Calu3 (cell line): Measurements from ENCODE around the gene SCP2. TPM values are rescaled to one million over a fixed set of nuclear protein-coding genes. Genes with fewer than 3 reads are reported as not detected.

Experiments
- BruUV-seq: library from RNA; stranded (reverse); fragments of 400-500 nt; replicated peaks from 2 replicates; lab custom pipeline; 2021; lab: Mats Ljungman, UMichigan
- CTCF ChIA-PET: fragments of 300-600 bp; sonication (Branson Sonifier 250); formaldehyde crosslinking; loops from one replicate; lab custom pipeline; 2022; ENCODE audit warnings: antibody characterized with exemption; lab: Charles Lee
- DNase-seq: peaks from one replicate; pipeline ENCODE4 v3.0.0; 2022
- H3K27ac Mint-ChIP-seq: one replicate; pipeline ENCODE4 v1.8.0; 2022; ENCODE audit warnings: mixed read lengths; ENCODE audit not compliant: unreplicated experiment
- H3K27me3 Mint-ChIP-seq: one replicate; pipeline ENCODE4 v1.8.0; 2022; ENCODE audit warnings: mixed read lengths; ENCODE audit not compliant: unreplicated experiment
- H3K36me3 Mint-ChIP-seq: one replicate; pipeline ENCODE4 v1.8.0; 2022; ENCODE audit warnings: mild to moderate bottlenecking, moderate library complexity, mixed read lengths; ENCODE audit not compliant: insufficient read depth, unreplicated experiment
- H3K4me1 Mint-ChIP-seq: one replicate; pipeline ENCODE4 v1.8.0; 2022; ENCODE audit warnings: mild to moderate bottlenecking, low read depth, mixed read lengths; ENCODE audit not compliant: unreplicated experiment
- H3K4me3 Mint-ChIP-seq: one replicate; pipeline ENCODE4 v1.8.0; 2022; ENCODE audit warnings: mild to moderate bottlenecking, low read depth, moderate library complexity, mixed read lengths; ENCODE audit not compliant: unreplicated experiment
- H3K9me3 Mint-ChIP-seq: one replicate; pipeline ENCODE4 v1.8.0; 2022; ENCODE audit warnings: low read depth, mixed read lengths; ENCODE audit not compliant: unreplicated experiment
- intact Hi-C: fragments of 100-400 bp; cut with micrococcal nuclease; formaldehyde crosslinking; loops from one replicate; pipeline ENCODE4 v1.10.0; 2022; ENCODE audit not compliant: unreplicated experiment
- total RNA-seq: library from RNA; stranded (reverse); gene quantifications from 2 replicates; pipeline ENCODE4 v1.2.3, GENCODE V29; 2022
- TF ChIP-seq, protein P1 (sequence below): fragments of 200-600 bp; IDR thresholded peaks from one replicate; pipeline ENCODE4 v1.8.0; 2022; ENCODE audit warnings: antibody characterized with exemption; ENCODE audit not compliant: unreplicated experiment

Gene SCP2
- total RNA-seq, 1 experiment from 2014 or later: 91.1 TPM

- no peak overlapping the region for H3K27ac Mint-ChIP-seq
- no TSS peak for BruUV-seq
- H3K4me3 Mint-ChIP-seq: peak overlapping the region; percentile 94
- CTCF ChIA-PET: interaction anchor here (0.6 to 1.1 kb wide), 5 partner anchors 10 to 813 kb away, joined by 3 to 8 read pairs (median 3); no protein-coding TSS in a partner anchor
- H3K9me3 Mint-ChIP-seq: no peaks in the 10 kb centered on the region
- H3K27me3 Mint-ChIP-seq: no peaks in the 10 kb centered on the region
- TF ChIP-seq, protein P1, sequence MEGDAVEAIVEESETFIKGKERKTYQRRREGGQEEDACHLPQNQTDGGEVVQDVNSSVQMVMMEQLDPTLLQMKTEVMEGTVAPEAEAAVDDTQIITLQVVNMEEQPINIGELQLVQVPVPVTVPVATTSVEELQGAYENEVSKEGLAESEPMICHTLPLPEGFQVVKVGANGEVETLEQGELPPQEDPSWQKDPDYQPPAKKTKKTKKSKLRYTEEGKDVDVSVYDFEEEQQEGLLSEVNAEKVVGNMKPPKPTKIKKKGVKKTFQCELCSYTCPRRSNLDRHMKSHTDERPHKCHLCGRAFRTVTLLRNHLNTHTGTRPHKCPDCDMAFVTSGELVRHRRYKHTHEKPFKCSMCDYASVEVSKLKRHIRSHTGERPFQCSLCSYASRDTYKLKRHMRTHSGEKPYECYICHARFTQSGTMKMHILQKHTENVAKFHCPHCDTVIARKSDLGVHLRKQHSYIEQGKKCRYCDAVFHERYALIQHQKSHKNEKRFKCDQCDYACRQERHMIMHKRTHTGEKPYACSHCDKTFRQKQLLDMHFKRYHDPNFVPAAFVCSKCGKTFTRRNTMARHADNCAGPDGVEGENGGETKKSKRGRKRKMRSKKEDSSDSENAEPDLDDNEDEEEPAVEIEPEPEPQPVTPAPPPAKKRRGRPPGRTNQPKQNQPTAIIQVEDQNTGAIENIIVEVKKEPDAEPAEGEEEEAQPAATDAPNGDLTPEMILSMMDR: no peak
- intact Hi-C loops: loop anchor here (2.0 to 5.0 kb wide), 2 partner anchors 220 to 261 kb away; no protein-coding TSS in a partner anchor
- H3K36me3 Mint-ChIP-seq: peaks cover 25% of the 10 kb centered on the region
- peaks cover 24% of the 10 kb centered on the region for H3K4me1 Mint-ChIP-seq
- peak; percentile 22 for DNase-seq
These were observed 6.2 kb upstream of the SCP2 start for GRCh38 chr1:52920791-52921291.

GRCh38 chr1:52925571-52926005 lies 1.5 kb upstream of the SCP2 start:
- H3K36me3 Mint-ChIP-seq: peaks cover 32% of the 10 kb centered on the region
- H3K27me3 Mint-ChIP-seq: no peaks in the 10 kb centered on the region
- TF ChIP-seq, protein P1: no peak
- CTCF ChIA-PET: no interaction called here
- DNase-seq: no peak
- intact Hi-C loops: no loop called here
- H3K9me3 Mint-ChIP-seq: no peaks in the 10 kb centered on the region
- no peak overlapping the region for H3K27ac Mint-ChIP-seq
- no TSS peak for BruUV-seq
- peaks cover 9% of the 10 kb centered on the region for H3K4me1 Mint-ChIP-seq
- H3K4me3 Mint-ChIP-seq: no peak overlapping the region

DNA sequence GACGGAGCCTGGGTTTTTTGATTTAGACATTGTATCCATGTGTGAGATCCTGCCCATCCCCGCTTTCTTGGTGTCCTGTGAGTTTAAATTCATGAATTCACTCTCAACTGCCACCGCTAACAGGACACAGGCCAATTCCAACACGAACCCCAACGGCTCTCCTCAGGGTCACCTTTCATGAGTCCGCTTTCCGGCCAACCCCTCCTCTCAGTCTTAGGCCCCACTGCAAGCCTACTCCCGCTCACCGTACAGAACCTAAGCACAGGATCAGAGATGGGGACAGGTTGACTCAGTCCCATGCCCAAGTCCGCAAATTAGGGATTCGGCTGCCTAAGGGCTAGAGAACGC lies 238 bp upstream of the SCP2 start:
- Mint-ChIP-seq H3K4me3 (peak overlapping the region; percentile 79), H3K36me3 (peaks cover 19% of the 10 kb centered on the region), H3K4me1 (peaks cover 8% of the 10 kb centered on the region), H3K9me3 (no peaks in the 10 kb centered on the region), H3K27ac (no peak overlapping the region), H3K27me3 (no peaks in the 10 kb centered on the region)
- BruUV-seq: no TSS peak
- intact Hi-C loops: no loop called here
- TF ChIP-seq, protein P1: no peak
- CTCF ChIA-PET: interaction anchor here (0.6 to 0.7 kb wide), 5 partner anchors 18 to 373 kb away, joined by 3 to 7 read pairs (median 4); no protein-coding TSS in a partner anchor
- no peak for DNase-seq

GRCh38 chr1:52928015-52928404 lies 934 bp downstream of the SCP2 start:
- H3K4me3 Mint-ChIP-seq: peak overlapping the region; percentile 79
- H3K27me3 Mint-ChIP-seq: no peaks in the 10 kb centered on the region
- H3K9me3 Mint-ChIP-seq: no peaks in the 10 kb centered on the region
- H3K4me1 Mint-ChIP-seq: peaks cover 8% of the 10 kb centered on the region
- DNase-seq: no peak
- CTCF ChIA-PET: no interaction called here
- H3K27ac Mint-ChIP-seq: peak overlapping the region; percentile 32
- intact Hi-C loops: no loop called here
- TF ChIP-seq, protein P1: no peak
- BruUV-seq: no TSS peak
- H3K36me3 Mint-ChIP-seq: peaks cover 17% of the 10 kb centered on the region
